Neural cell (in vitro differentiated cells): Measurements from ENCODE around the gene PKNOX2. TPM values are rescaled to one million over a fixed set of nuclear protein-coding genes. Genes with fewer than 3 reads are reported as not detected.

Source experiments
- H2AFZ ChIP-seq: fragments of 200-600, 300-800 bp; sonication (generic), shearing (Covaris generic); 2 replicates; pipeline ENCODE4 v1.6.0; 2014; ENCODE audit warnings: low read depth, mild to moderate bottlenecking, antibody characterized with exemption, low read length, moderate library complexity
- H3F3A ChIP-seq: fragments of 200-600 bp; shearing (Covaris generic); 2 replicates; pipeline ENCODE4 v1.6.1; 2016; ENCODE audit warnings: mild to moderate bottlenecking, moderate library complexity, mixed read lengths, antibody characterized with exemption, low read length; ENCODE audit not compliant: insufficient read depth, poor library complexity, severe bottlenecking
- H3K27ac ChIP-seq: fragments of 200-600, 300-800 bp; sonication (generic), shearing (Covaris generic); 2 replicates; pipeline ENCODE4 v1.5.1; 2014; ENCODE audit warnings: mild to moderate bottlenecking, low read length, moderate library complexity
- H3K27me3 ChIP-seq: fragments of 300-800, 200-600 bp; sonication (generic), shearing (Covaris generic); 2 replicates; pipeline ENCODE4 v1.6.0; 2014; ENCODE audit warnings: mild to moderate bottlenecking, low read depth, low read length, moderate library complexity; ENCODE audit not compliant: insufficient read depth
- H3K36me3 ChIP-seq: fragments of 300-800, 200-600 bp; sonication (generic), shearing (Covaris generic); 2 replicates; pipeline ENCODE4 v1.5.1; 2014; ENCODE audit warnings: mild to moderate bottlenecking, antibody characterized with exemption, low read length, moderate library complexity; ENCODE audit not compliant: insufficient read depth
- H3K4me2 ChIP-seq: fragments of 300-800, 200-600 bp; sonication (generic), shearing (Covaris generic); 2 replicates; pipeline ENCODE4 v1.6.0; 2014; ENCODE audit warnings: mild to moderate bottlenecking, low read length
- H3K4me3 ChIP-seq: fragments of 300-800, 200-600 bp; sonication (generic), shearing (Covaris generic); 2 replicates; pipeline ENCODE4 v1.5.1; 2014; ENCODE audit warnings: mild to moderate bottlenecking, low read length, moderate library complexity
- H3K79me2 ChIP-seq: fragments of 200-600 bp; shearing (Covaris generic); replicated peaks from 2 replicates; pipeline ENCODE4 v1.6.0; 2014; ENCODE audit warnings: mild to moderate bottlenecking, low read length, moderate library complexity; ENCODE audit not compliant: insufficient read depth
- H3K9ac ChIP-seq: fragments of 300-800, 200-600 bp; sonication (generic), shearing (Covaris generic); 2 replicates; pipeline ENCODE4 v1.6.1; 2016; ENCODE audit warnings: mild to moderate bottlenecking, low read length, mixed read lengths
- H3K9me2 ChIP-seq: fragments of 200-600 bp; shearing (Covaris generic); 2 replicates; pipeline ENCODE4 v1.6.1; 2016; ENCODE audit warnings: mild to moderate bottlenecking, low read length, mixed read lengths; ENCODE audit not compliant: insufficient read depth
- H3K9me3 ChIP-seq: fragments of 200-600, 300-800 bp; sonication (generic), shearing (Covaris generic); 2 replicates; pipeline ENCODE4 v1.6.1; 2016; ENCODE audit warnings: mild to moderate bottlenecking, mixed run types, low read length, moderate library complexity, mixed read lengths
- H4K20me1 ChIP-seq: fragments of 200-600 bp; shearing (Covaris generic); 2 replicates; pipeline ENCODE4 v1.6.1; 2016; ENCODE audit warnings: mild to moderate bottlenecking, mixed run types; ENCODE audit not compliant: insufficient read depth
- CTCF ChIP-seq: fragments of 450-650 bp; IDR thresholded peaks from 2 replicates; pipeline ENCODE4 v1.5.1; 2014; ENCODE audit warnings: antibody characterized with exemption, mild to moderate bottlenecking, moderate library complexity; ENCODE audit not compliant: poor library complexity, severe bottlenecking
- EP300 ChIP-seq: fragments of 450-650 bp; conservative IDR thresholded peaks from 2 replicates; pipeline ENCODE4 v1.6.1; 2014; ENCODE audit warnings: antibody characterized with exemption, mild to moderate bottlenecking, moderate library complexity; ENCODE audit not compliant: poor library complexity, severe bottlenecking
- EZH2 ChIP-seq: fragments of 200-600, 300-800 bp; shearing (Covaris generic), sonication (generic); IDR thresholded peaks from 2 replicates; pipeline ENCODE4 v1.6.1; 2014; ENCODE audit warnings: antibody characterized with exemption, low read length, borderline replicate concordance, mild to moderate bottlenecking; ENCODE audit not compliant: insufficient read depth, poor library complexity, severe bottlenecking
- MXI1 ChIP-seq: fragments of 450-650 bp; conservative IDR thresholded peaks from 2 replicates; pipeline ENCODE4 v1.6.1; 2014; ENCODE audit warnings: antibody characterized with exemption, mild to moderate bottlenecking; ENCODE audit not compliant: poor library complexity, severe bottlenecking
- POLR2AphosphoS5 ChIP-seq: IDR thresholded peaks from 2 replicates; pipeline ENCODE4 v1.6.1; 2012
- RAD21 ChIP-seq: fragments of 450-650 bp; conservative IDR thresholded peaks from 2 replicates; pipeline ENCODE4 v1.6.1; 2014; ENCODE audit warnings: antibody characterized with exemption, mild to moderate bottlenecking, moderate library complexity
- REST ChIP-seq: IDR thresholded peaks from 2 replicates; pipeline ENCODE4 v1.6.1; 2012; ENCODE audit warnings: borderline replicate concordance
- SMC3 ChIP-seq: fragments of 450-650 bp; conservative IDR thresholded peaks from 2 replicates; pipeline ENCODE4 v1.6.1; 2014; ENCODE audit warnings: antibody characterized with exemption, mild to moderate bottlenecking, moderate library complexity; ENCODE audit not compliant: poor library complexity
- TAF1 ChIP-seq: IDR thresholded peaks from 2 replicates; pipeline ENCODE4 v1.6.1; 2012; ENCODE audit warnings: low read depth
- polyA plus RNA-seq: library from polyadenylated mRNA; depleted of rRNA; stranded (reverse); fragments of >200 nt; gene quantifications from 2 replicates; pipeline ENCODE4 v1.2.3, GENCODE V29; 2014

The PKNOX2 gene
- polyA plus RNA-seq, 1 donor from 2014 or later, result 0.99 TPM

GRCh38 chr11:125455851-125456250 is 291.3 kb downstream of the PKNOX2 start:
- no peak overlapping the region for H3K4me3 ChIP-seq
- H3K36me3 ChIP-seq, result peaks cover 16% of the 10 kb centered on the region
- H4K20me1 ChIP-seq, result no peaks in the 10 kb centered on the region
- H3K27me3 ChIP-seq, result no peaks in the 10 kb centered on the region
- no peaks in the 10 kb centered on the region for H3F3A ChIP-seq
- no peaks in the 10 kb centered on the region for H3K79me2 ChIP-seq
- H3K9me2 ChIP-seq, result no peaks in the 10 kb centered on the region
- no peak overlapping the region for H3K27ac ChIP-seq
- no peak overlapping the region for H2AFZ ChIP-seq
- TF ChIP-seq REST (no peak), TAF1 (no peak), RAD21 (no peak), EZH2 (no peak), MXI1 (no peak), CTCF (no peak), SMC3 (no peak), EP300 (no peak), POLR2AphosphoS5 (no peak)
- no peak overlapping the region for H3K4me2 ChIP-seq
- H3K9ac ChIP-seq, result no peak overlapping the region
- H3K9me3 ChIP-seq, result no peaks in the 10 kb centered on the region

GRCh38 chr11:125457814-125458343 is 293.3 kb downstream of the PKNOX2 start:
- no peak overlapping the region for H2AFZ ChIP-seq
- no peaks in the 10 kb centered on the region for H3K9me2 ChIP-seq
- H3F3A ChIP-seq, result no peaks in the 10 kb centered on the region
- H3K27ac ChIP-seq, result no peak overlapping the region
- H3K79me2 ChIP-seq, result no peaks in the 10 kb centered on the region
- no peak overlapping the region for H3K9ac ChIP-seq
- H3K4me2 ChIP-seq, result no peak overlapping the region
- H3K4me3 ChIP-seq, result no peak overlapping the region
- peaks cover 16% of the 10 kb centered on the region for H3K36me3 ChIP-seq
- TF ChIP-seq TAF1 (no peak), MXI1 (no peak), SMC3 (no peak), RAD21 (no peak), REST (no peak), EP300 (no peak), POLR2AphosphoS5 (no peak), EZH2 (no peak), CTCF (no peak)
- H4K20me1 ChIP-seq, result no peaks in the 10 kb centered on the region
- no peaks in the 10 kb centered on the region for H3K9me3 ChIP-seq
- H3K27me3 ChIP-seq, result no peaks in the 10 kb centered on the region
